NCI-H187 (cell line): Measurements from ENCODE around the gene S1PR1.

Source experiments
- DNase-seq, 2 experiments: peaks; one replicate each; lab custom pipeline; 2025; lab: John Stamatoyannopoulos, UW

Gene S1PR1

GRCh38 chr1:101280049-101280592 is 43.3 kb downstream of the S1PR1 start:
- DNase-seq = no peak

GRCh38 chr1:101280942-101281654 is 44.3 kb downstream of the S1PR1 start:
- no peak for DNase-seq

DNA sequence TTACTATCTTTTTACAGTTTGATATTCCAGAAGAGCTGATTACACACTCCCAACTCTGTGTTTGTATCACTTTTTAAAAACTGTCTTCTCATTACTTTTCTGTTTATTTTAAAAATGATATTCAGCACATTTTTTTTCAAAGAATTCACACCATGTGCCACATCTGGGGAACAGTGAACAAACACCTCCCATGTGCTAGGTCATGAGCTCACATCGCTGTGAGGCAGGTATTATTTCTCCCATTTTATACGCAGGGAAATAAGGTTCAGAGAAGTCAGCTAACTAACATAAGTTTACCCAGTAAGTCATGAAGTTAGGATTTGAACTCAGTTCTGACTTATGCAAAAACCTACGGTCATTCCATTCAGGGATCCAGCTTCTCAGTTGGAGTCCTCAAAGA is 44.9 kb downstream of the S1PR1 start:
- no peak for DNase-seq

DNA sequence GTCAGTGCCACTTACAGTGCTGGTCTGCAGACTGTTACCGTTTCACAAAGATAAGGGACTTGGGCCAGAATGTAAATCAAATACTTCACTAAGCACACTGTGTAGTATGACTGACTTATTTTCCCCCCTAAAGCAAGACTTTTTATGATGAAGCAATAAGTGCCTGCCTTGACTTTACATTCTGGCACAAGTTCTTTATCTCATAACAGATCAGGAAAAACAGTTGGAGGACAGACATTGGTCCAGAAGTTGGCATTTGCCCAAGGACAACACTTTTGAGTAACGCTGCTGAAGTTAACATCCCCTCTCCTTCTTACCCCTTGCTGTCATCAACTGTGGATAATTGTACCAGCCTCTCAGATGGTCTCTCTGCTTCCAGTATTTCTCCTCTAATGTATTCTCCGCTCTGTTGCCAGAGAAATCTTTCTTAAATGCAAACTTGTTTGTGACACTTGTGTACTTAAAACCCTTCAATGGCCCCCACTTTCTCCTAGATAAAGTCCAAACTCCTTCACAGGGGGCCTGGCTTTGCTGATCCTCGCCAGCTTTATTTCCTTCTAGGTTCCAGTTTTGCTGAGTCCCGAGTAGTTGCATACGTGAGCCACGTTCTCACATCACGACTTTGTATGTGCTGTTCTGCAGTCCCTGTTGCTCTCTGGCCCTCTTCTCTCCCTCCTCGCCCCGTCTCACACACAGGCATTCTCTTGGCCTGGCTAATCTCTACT is 45.7 kb downstream of the S1PR1 start:
- DNase-seq = no peak

- no peak for DNase-seq
Observed at GRCh38 chr1:101283443-101283842, 46.6 kb downstream of the S1PR1 start.

DNA sequence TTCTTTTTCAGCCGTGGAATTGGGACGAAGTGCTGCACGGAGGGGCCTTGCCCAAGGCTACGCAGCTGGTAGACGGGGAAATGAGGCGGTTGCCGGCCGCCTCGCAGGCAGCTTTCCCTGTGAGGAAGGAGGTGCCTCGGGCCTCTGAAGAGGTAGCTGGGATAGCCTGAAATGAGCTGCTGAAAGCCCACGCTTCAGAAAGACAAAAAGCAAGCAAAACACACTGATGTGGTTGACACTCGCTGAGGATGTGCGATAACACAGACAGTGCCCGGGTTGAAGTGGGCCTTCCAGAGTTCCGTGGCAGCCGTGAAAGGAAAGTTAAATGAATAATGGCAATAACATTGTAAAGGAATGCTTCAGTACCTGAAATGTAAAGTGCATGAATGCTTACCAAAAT is 47.2 kb downstream of the S1PR1 start:
- DNase-seq = no peak

DNA sequence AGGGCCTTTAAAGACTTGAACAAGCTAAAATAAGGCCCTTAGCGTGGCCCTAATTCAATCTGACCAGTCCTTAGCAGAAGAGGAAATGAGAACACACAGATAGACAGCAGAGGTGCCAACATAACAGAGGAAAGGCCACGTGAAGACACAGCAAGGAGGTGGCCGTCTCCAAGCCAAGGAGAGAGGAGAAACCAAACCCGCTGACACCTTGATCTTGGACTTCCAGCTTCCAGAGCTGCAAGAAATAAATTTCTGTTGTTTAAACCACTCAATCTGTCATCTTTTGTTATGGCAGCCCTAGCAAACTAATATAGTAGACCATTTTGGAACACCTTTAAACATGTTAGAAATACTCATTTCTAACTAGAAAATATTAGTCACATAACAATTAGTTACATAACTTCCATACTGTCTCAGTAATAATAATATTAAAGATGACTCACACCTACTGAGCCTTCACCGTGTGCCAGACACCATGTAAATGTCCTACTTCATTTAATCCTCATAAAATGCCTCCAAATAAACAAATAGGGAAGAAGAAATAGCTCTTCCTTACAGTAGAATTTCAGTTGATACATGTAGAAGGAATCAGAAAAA is 47.9 kb downstream of the S1PR1 start:
- no peak for DNase-seq

GRCh38 chr1:101285922-101286570 is 49.2 kb downstream of the S1PR1 start:
- DNase-seq = no peak

GRCh38 chr1:101288491-101288944 is 51.7 kb downstream of the S1PR1 start:
- DNase-seq = peak in 1 of 2 experiments; percentile 7

GRCh38 chr1:101290119-101290921 is 53.5 kb downstream of the S1PR1 start:
- DNase-seq = no peak
